Measurements from ENCODE around the gene NFAT5.
"Not testable (repeated sequence)": the region's sequence is repeated elsewhere in the genome, so short reads cannot be mapped to it uniquely, and the experiment has no call there.

NFAT5 gene, protein sequence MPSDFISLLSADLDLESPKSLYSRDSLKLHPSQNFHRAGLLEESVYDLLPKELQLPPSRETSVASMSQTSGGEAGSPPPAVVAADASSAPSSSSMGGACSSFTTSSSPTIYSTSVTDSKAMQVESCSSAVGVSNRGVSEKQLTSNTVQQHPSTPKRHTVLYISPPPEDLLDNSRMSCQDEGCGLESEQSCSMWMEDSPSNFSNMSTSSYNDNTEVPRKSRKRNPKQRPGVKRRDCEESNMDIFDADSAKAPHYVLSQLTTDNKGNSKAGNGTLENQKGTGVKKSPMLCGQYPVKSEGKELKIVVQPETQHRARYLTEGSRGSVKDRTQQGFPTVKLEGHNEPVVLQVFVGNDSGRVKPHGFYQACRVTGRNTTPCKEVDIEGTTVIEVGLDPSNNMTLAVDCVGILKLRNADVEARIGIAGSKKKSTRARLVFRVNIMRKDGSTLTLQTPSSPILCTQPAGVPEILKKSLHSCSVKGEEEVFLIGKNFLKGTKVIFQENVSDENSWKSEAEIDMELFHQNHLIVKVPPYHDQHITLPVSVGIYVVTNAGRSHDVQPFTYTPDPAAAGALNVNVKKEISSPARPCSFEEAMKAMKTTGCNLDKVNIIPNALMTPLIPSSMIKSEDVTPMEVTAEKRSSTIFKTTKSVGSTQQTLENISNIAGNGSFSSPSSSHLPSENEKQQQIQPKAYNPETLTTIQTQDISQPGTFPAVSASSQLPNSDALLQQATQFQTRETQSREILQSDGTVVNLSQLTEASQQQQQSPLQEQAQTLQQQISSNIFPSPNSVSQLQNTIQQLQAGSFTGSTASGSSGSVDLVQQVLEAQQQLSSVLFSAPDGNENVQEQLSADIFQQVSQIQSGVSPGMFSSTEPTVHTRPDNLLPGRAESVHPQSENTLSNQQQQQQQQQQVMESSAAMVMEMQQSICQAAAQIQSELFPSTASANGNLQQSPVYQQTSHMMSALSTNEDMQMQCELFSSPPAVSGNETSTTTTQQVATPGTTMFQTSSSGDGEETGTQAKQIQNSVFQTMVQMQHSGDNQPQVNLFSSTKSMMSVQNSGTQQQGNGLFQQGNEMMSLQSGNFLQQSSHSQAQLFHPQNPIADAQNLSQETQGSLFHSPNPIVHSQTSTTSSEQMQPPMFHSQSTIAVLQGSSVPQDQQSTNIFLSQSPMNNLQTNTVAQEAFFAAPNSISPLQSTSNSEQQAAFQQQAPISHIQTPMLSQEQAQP (N-terminal part only)

DNA sequence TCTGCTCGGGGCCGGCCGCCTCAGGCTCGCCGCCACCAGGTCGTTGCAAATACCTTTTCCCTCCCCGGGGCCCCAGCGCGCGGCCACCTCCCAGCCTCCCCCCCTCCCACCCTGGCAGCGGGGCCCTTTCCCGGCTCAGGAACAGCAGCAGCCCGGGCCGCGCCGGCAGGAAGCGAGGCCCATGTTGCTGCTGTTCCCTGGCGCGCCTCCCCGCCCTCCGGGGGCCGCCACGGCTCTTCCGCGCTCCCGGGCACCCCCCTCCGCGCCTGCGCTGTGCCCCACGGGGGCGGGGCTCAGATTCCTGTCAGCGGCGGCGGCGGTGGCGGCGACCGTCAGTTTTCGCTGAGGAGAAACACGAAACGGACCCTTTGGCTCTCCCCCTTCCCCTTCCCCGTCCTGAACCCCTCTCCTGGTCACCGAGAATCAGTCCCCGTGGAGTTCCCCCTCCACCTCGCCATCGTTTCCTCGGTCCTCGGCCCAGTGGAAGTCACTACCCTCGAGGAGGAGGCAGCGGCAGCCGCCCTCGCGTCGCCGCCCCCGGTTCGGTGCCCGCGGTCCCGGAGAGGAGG, at the start of gene NFAT5:
Gene NFAT5, plus strand, starts transcription at position 296 of the 569 bp plus-strand sequence. CDS start 336 bp downstream, outside the sequence.
- DNase-seq: peak; percentile 57

DNA sequence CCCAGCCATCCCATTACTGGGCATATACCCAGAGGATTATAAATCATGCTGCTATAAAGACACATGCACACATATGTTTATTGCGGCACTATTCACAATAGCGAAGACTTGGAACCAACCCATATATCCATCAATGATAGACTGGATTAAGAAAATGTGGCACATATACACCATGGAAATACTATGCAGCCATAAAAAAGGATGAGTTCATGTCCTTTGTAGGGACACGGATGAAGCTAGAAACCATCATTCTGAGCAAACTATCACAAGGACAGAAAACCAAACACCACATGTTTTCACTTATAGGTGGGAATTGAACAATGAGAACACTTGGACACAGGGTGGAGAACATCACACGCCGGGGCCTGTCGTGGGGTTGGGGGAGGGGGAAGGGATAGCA, 47.9 kb upstream of the NFAT5 start:
- not testable (repeated sequence) for DNase-seq

DNA sequence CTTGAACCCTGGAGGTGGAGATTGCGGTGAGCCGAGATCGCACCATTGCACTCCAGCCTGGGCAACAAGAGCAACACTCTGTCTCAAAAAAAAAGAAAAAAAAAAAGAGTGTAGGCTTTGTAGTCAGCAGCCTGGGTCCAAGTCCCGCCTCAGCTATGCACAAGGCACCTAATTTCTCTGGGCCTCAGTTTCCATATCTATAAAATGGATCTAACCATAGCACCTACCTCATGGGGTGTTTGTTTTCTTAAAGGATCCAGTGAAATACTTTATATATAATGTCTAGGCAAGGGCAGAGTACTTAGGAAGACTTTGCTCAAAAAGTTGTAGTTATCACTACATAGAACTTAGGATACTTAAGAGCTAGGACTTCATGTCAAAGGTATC, 45.4 kb upstream of the NFAT5 start:
- DNase-seq: no peak

DNA sequence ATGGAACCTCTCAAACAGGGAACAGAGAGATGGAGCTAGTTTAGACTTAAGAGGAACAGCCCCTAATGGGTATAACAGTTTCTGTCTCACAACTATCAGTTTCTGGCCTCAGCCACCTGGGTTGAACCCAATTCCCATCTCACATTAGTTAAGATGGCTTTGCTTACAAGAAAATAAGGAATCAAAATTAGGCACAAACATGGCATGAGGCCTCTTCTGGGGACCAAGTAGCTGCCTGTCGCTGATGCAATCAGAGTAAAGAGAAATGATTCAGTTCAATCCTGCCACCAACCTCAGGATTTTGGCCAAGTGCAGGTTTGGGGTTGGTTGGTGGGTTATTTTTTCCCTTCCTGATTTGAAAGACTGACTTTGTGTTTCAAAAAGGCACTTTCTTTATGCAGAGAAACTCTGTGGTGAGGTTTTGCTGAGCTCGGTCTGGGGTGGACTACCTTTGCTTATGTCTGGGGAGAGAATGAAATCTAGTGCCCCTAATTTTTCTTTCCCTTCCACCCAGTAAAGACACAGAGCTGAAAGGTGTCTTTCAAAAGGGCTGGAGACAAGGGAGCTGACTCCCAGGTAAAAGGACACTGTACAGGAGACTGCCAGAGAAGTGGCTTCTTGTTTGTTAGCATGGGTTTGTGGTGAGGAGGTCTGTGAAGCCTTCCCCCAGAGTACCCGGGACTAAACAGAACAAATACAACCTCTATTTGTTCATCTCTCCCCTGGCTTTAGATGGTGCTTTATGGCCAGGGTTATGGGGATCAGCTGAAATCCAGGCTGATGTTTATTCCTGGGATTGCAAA, 44.8 kb upstream of the NFAT5 start:
- DNase-seq: no peak

DNA sequence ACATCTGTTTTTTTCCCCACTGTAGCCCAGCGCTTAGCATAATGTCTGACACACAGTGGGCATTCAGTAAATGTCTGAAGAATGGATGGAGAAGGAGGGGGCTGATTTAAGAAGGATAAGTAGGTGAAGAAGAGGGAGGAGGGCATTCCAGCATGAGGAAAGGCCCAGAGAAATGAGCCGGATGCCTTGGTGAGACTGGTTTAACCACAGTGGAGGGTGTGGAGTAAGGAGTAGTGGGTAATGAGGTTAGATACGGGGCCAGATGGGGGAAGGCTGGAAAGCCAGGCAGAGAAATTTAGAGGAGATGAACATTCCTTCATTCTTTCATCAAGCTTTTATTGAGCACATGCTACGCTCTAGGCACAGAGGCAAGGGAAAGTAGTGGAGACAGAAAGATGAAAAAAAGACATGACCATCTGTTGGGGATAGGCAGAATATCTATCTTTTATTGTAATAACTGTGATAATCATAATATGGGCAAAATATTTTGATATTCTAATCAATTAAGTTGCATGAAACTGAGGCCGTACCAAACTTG, 43.7 kb upstream of the NFAT5 start:
- no peak for DNase-seq

DNA sequence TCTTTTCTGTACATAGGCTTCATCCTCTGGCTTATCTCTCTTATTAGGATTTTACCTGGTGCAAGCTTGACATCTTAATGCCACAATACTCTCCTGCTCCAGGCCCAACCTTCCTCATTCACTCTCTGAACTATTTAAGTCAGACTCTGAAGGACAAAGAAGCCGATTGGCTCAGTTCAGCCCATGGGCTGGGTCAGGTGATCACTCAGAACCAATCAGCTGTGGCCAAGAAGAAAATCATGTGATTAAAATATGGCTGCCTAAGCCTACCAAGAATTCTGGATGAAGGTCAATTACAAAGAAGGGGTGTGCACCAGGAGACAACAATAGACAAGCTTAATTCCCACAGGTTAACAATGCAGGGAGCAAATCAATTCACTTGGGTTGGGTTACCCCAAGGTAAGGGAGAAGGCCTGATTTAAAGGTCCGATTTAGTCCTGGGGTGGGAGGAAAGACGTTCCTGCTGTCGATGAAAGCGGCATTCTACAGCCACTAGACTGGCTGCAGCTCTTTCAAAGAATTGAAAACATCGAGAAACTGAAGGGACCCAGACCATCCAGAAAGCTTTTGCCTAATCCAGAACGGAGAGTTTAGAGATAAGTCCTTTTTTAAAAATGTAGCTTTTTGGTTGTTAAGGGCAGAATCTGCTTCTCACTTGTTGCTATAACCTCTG, 42.9 kb upstream of the NFAT5 start:
- no peak for DNase-seq

DNA sequence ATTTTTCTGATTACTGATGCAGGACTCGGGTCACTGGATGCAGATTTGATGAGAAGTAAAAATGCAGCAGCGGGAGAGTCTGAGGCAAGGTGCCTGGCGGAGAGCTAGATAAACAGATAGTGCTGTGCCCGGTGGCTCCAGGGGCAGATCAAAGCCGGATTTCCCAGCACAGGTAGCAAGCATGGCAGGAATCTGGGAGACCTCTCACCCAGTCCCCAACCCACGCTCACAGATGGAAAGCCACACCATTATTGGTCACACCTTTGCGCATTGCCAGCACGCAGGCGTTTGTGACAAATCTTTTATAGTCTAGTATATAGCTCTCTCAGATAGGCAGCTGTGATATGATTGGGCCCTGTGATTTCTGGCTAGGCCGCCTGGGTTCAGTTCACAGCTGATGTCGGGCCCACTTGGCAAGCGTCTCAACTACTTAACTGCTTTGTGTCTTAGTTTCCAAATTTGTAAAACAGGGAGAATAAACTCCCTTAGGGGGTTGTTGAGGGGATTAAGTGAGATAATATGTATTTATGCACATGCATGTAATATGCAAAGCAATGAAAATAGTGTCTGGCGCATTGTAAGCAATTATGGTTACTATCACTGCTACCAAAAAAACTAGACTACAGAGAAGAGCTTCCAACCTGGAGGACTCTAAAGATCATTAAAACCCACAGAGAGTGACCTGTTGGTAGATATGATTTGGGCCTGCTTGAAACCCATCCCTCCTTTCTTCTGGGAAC, 42.0 kb upstream of the NFAT5 start:
- no peak for DNase-seq

DNA sequence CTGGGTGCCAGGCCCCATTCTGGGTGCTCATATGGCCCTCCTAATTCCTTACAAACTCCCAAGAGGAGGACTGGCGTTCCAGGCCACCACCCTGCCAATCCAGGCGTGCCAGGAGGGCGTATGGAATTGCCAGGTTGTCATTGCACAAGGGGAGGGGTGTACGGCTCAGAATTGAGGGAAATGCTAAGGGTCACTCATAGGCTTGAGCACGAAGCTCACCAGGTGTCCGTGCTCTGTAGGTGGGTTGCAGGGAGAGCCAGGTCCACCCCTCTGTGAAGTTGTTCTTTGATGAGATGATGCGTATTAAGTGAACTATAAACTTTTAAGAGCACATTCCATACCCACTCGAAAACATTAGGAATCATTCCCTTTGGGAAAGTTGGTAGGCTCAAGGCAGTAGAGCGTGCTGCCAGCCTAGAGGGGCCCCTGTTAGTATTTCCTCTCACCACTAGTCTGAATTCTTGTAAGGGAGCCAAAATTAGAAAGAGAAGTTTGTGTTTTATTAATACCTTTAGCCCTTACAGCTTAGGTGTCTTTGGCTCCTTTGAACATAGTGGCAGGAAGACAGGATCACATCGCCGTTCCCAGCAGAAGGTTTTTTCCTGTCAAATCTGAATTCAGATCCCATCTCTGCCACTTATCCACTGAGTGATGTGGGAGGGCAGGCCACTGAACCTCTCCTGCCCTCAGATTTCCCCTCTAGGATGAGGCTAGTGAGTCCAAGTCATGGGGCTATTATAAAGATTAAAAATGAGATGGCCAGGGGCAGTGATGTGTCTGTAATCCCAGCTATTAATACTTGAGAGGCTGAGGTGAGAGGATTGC, 38.7 kb upstream of the NFAT5 start:
- DNase-seq: no peak

DNA sequence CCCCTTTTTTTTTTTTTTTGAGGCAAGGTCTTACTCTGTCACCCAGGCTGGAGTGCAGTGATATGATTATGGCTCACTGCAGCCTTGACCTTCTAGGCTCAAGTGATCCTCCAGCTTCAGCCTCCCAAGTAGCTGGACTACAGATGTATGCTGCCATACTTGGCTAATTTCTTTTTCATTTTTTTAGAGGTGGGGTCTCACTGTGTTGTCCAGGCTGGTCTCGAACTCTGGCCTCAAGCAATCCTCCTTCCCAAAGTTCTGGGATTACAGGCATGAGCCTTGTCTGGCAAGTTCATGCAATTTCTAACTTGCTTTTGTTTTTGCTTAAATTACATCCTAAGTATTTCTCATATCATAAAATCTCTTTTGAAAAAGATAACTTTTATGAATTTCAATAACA, 33.8 kb upstream of the NFAT5 start:
- no peak for DNase-seq

DNA sequence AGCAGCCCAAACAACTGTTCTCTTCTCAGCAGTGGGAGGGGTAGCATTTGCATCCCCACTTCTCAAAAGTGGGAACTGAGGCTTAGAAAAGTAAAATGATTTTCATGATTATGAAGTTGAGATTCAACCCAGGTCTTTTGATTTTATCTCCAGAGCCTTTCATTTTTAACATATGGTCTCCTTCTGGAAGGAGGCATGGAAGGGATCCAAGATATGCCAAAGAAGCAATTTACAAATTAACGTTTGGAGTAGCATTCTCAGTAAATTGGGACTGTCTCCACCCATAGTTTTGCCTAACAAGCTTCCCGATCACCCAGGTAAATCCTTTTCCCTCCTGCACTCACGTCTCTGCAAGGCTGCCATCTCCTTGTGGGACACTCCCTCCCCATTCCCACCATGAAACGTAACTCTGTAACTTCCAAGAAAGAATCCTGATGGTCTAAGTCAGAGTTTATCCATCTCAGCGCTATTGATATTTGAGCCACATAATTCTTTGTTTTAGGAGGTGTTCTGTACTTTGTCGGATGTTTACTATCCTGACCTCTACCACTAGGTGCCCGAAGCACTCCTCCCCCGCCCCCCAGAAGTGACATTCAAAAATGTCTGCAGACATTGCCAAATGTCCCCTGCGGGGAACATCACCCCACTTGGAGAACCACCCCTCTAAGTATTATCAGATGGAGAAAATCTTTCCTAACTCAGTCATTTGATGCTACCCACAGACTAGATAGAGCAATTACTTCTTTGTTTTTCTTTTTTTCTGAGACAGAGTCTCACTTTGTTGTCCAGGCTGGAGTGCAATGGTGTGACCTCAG, 32.9 kb upstream of the NFAT5 start:
- no peak for DNase-seq

DNA sequence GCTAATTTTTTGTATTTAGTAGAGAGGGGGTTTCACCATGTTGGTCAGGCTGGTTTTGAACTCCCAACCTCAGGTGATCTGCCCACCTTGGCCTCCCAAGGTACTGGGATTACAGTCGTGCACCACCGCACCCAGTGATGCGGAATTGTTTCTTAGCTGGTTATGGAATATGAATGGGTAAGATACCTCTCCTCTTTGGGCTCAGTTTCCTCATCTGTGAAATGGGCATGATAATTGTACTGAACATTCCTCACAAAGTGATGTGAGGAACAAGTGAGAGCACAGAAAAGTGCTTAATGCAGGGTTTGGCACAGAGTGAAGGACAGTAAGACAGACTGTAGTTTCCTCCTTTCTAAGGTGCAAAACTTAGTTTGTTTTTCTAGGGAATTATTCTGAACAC, 31.0 kb upstream of the NFAT5 start:
- DNase-seq: no peak

DNA sequence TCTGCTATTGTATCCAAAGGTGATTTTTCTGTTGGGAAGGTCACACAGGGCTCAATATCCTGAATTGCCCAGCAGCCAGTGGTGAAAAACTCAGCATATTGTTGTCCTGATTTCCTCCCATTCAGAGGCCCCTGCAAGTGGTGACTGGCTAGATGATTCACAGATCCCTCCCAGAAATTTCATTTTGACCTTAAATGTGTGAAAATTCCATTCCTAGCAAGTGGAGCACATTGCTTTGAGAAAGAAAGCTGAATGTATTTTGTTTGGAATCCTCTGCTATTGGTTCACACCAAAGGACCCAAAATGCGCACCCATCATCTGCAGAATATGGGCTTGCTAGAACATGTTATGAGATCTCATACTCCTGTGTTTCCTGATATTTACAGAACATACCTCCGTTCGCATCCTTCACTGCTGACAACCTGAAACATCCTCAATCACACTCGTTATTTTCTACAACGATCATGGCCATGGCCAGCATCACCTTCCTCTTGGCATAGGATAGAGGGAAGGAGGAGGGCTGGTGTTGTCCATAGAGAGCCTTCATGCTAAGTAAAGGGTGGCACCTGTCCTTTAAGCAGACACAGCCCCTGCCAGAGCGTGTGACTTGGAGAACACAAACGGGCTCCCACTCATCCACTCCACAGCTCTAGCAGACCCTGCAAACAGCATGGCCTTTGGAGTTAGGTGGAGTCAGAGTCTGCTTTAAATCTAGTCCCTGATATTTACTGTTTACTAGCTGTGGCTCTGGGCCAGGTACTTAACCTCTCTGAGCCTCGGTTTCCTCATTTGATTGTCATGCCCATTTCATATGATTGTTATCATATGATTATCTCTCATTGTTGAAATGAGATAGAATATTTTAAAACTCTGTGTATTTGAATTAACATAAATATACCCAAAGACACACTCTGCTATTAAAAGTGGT, 30.4 kb upstream of the NFAT5 start:
- no peak for DNase-seq

DNA sequence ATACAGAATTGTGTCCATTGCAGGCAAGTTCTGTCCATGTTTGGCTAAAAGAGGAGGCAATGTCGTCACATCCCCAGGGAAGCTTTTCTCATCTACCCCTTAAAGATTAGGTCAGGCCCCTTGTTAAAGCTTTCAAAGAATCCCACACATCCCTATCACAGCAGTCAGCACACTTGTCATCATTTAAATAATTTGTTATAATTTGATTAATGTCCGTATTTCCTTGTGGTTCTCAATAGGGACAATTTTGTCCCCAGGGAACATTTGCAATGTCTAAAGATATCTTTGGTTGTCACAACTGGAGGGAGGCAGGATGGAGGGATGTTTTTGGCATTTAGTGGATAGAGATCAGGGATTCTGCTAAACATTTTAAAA, 28.1 kb upstream of the NFAT5 start:
- no peak for DNase-seq

DNA sequence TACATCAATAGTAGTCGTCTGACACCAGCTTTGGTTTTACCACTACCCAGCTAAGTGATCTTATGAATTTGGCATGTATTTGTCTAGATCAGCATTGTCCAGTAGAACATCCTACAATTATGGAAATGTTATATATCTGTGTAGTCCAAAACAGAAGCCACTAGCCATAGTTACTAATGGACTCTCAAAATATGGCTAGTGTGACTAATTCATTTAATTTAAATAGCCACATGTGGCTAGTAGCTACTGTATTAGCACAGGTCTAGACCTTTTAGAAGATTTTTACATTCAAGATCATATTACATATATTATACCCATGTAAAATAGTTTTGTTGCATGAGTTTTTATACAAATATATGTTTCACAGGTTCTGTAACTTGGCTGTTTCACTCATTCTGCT, 27.0 kb upstream of the NFAT5 start:
- DNase-seq: no peak

DNA sequence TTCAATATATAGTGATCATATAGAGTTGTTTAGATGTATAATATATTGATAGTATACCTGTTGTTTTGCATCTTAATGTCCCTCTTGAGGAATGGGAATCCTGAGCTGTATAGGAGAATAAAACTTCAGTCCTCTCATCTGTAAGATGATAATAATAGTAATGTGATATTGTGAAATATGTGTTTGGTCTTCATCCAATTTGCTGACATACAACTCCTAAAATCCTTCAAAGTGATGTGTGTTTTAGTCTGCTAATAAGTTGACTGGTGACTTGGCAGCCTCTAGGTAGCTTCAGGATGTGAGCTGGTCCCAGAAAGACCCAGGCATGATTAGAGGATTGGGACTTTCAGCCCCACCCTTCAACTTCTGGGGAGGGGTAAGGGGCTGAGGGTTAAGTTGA, 22.8 kb upstream of the NFAT5 start:
- DNase-seq: no peak

DNA sequence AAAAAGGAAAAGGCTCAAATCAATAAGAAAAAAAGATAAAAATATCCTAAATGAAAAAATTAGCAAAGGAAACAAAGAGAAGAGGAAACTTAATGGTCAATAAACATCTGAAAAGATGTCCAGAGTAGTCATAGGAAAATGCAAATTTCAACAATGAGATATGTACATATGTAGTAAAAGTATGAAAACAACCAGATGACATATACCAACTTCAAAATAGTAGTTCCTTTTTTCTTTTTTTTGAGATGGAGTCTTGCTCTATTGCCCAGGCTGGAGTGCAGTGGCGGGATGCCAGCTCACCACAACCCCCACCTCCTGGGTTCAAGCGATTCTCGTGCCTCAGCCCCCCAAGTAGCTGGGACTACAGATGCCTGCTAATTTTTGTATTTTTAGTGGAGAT, 21.7 kb upstream of the NFAT5 start:
- DNase-seq: no peak

DNA sequence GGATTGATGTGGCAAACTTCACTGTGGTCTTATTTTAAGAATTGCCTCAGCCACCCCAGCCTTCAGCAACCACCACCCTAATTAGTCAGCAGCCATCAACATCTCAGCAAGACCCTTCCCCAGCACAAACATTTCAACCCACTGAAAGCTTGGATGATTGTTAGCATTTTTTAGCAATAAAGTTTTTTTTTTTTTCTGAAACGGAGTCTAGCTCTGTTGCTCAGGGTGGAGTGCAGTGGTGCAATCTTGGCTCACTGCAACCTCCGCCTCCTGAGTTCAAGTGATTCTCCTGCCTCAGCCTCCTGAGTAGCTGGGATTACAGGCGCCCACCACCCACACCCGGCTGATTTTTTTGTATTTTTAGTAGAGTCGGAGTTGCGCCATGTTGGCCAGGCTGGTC, 19.1 kb upstream of the NFAT5 start:
- DNase-seq: not testable (repeated sequence)

DNA sequence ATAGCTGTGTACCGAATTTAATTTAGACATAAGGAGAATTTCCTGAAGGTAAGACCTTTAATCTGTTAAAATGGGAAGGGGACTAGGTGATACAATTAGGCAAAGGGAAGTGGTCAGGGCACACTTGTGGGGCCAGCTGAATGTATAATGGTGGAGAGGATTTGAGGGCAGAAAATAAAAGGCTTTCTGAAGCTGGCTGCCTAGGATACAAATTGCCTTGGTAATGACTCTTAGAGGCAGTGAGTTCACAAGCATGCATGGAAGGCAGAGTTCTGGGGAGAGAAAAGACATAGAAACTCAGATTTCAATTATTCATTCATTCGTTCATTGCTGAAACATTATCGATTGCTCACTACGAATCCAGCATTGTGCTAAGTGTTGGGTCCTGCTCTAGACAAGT, 12.4 kb upstream of the NFAT5 start:
- no peak for DNase-seq

Measured in NCI-H774 (cell line).